GM21447 (cell line): ENCODE measurements around the gene CARMIL1.

Experiments
- ATAC-seq: cut with Tn5 transposase; IDR thresholded peaks from one replicate; pipeline ENCODE4 v1.9.1; 2021; ENCODE audit not compliant: unreplicated experiment

Gene CARMIL1

GRCh38 chr6:25464225-25464624 is 185.1 kb downstream of the CARMIL1 start:
- no peak for ATAC-seq

- ATAC-seq: no peak
Observed at GRCh38 chr6:25465941-25466340, 186.8 kb downstream of the CARMIL1 start.

GRCh38 chr6:25468881-25469280 is 189.7 kb downstream of the CARMIL1 start:
- no peak for ATAC-seq

- no peak for ATAC-seq
Observed at GRCh38 chr6:25469797-25470388, 190.7 kb downstream of the CARMIL1 start.

GRCh38 chr6:25472306-25472705 is 193.1 kb downstream of the CARMIL1 start:
- no peak for ATAC-seq

- ATAC-seq: no peak
Observed at GRCh38 chr6:25472906-25473305, 193.7 kb downstream of the CARMIL1 start.

DNA sequence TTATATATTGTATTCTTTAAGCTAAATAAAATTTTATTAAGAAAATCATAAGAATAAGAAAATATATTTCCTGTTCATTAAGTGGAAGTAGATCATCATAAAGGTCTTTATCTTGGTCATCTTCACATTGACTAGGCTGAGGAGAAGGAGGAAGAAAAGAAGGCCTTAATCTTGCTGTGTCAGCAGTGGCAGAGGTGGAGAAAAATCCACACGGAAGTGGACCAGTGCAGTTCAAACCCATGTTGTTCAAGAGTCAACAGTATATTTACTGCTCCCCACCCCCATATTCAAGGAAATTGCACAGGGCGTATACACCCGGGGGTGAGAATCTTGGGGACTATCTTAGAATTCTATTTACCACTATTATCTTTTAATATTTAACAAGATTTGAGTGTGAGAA is 194.3 kb downstream of the CARMIL1 start:
- ATAC-seq: no peak

DNA sequence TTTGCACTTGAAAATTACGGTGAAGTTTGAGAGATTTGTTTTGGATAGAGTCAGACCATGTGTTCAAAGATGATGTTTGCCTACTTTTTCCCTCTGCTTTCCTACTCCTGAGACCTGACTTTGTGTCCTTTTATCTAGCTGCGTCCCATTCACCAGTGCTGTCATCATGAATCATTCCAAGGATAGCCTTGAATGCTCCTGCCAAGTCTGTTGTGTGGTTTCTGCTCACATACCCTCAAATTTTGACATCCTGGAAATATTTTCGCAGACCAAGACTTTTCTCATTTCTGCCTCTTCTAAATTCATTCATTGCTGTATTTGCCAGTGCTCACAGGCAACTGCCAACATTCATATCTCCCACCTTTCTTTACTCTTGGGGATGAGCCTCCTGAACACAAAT is 197.0 kb downstream of the CARMIL1 start:
- no peak for ATAC-seq

- no peak for ATAC-seq
Observed at GRCh38 chr6:25477006-25477590, 197.9 kb downstream of the CARMIL1 start.

- no peak for ATAC-seq
Observed at GRCh38 chr6:25478973-25479372, 199.8 kb downstream of the CARMIL1 start.

- ATAC-seq: no peak
Observed at GRCh38 chr6:25481267-25481666, 202.1 kb downstream of the CARMIL1 start.

GRCh38 chr6:25482996-25483395 is 203.8 kb downstream of the CARMIL1 start:
- ATAC-seq: no peak

GRCh38 chr6:25483943-25484342 is 204.8 kb downstream of the CARMIL1 start:
- ATAC-seq: no peak

- ATAC-seq: no peak
Observed at GRCh38 chr6:25484900-25485299, 205.7 kb downstream of the CARMIL1 start.

- ATAC-seq: no peak
Observed at GRCh38 chr6:25485821-25486534, 206.8 kb downstream of the CARMIL1 start.

GRCh38 chr6:25486550-25486949 is 207.4 kb downstream of the CARMIL1 start:
- ATAC-seq: no peak

- no peak for ATAC-seq
Observed at GRCh38 chr6:25487012-25487411, 207.8 kb downstream of the CARMIL1 start.

DNA sequence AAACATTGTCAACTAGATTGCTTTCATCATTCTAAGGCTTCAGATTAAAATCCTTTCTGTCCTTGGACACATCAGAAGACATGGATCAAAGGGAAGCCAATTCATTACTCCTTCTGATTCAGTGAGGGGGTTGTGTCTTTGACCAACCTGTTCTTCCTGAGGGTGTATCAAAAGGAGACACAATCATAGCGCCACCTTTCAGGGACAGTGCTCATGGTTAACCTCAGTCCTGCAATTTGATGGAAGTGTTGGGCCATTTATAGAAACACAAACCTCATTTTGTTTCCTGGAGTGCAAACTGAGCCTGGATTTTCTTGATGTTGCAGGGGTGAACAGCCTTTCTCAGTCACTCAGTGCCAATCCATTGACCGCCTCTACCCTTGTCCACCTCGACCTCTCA is 209.0 kb downstream of the CARMIL1 start:
- no peak for ATAC-seq

DNA sequence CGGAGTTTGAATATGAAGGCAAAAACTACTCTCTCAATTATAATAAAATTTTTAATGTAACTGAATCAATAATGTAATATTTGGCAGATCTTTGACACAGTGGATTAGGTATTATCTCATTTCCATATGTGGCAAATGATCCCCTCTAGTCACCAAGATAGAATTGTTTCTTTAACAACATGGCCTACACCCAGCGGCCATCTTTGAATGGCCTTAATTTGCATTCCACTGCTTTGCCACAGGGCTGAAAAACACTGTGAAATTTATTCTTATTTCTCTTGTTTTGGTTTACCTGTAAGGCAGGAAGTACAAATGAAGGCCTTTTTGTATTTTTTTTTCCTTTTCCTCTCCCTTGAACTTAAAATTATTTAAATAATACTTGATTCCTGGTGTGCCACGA is 210.2 kb downstream of the CARMIL1 start:
- ATAC-seq: no peak

DNA sequence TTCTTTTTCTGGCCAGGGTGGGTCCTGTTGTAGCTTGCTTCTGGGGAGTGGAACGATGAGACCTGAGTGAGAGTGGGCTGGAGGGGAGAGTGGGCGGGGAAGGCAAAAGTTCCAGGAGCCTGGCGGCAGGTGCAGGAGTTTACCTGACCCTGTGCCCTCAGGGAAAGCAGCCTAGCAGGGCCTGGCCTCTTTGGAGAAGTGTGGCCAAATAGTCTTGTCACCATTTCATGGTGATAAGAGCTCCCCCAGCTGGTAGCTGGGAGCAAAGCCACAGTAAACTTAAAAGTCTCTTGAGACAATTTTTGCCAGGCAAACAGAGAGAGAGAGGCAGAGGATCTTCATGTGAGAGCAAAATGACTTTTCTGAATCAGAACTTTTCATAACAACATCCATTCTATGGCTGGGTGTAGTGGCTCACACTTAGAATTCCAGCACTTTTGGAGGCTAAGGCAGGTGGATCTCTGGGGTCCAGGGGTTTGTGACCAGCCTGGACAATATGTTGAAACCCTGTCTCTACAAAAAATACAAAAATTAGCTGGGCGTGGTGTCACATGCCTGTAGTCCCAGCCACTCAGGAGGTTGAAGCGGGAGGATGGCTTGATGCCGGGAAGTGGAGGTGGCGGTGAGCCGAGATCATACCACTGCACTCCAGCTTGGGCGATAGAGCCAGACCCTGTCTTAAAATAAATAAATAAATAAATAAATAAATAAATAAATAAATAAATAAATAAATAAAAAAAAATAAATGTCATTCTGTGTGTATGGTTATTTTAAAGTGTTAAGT is 211.0 kb downstream of the CARMIL1 start:
- ATAC-seq: peak; percentile 89

GRCh38 chr6:25492951-25493350 is 213.8 kb downstream of the CARMIL1 start:
- ATAC-seq: no peak

- ATAC-seq: no peak
Observed at GRCh38 chr6:25494469-25494868, 215.3 kb downstream of the CARMIL1 start.
